Hepatocyte (in vitro differentiated cells): Measurements from ENCODE around the gene FAM221B. TPM values are rescaled to one million over a fixed set of nuclear protein-coding genes. Genes with fewer than 3 reads are reported as not detected.

Experiments
- DNase-seq: peaks from one replicate; pipeline ENCODE4 v3.0.0-alpha.2; 2016; ENCODE audit warnings: low spot score
- H2AFZ ChIP-seq: fragments of 200-600 bp; sonication (generic); 2 replicates; pipeline ENCODE4 v1.6.0; 2016; ENCODE audit warnings: antibody characterized with exemption, mild to moderate bottlenecking
- H3K27ac ChIP-seq: fragments of 200-600 bp; sonication (generic); 2 replicates; pipeline ENCODE4 v1.5.1; 2016; ENCODE audit warnings: mild to moderate bottlenecking
- H3K27me3 ChIP-seq: fragments of 200-600 bp; sonication (generic); 2 replicates; pipeline ENCODE4 v1.6.1; 2016
- H3K36me3 ChIP-seq: fragments of 200-600 bp; sonication (generic); replicated peaks from 2 replicates; pipeline ENCODE4 v1.5.1; 2016; ENCODE audit warnings: low read depth; ENCODE audit not compliant: insufficient read depth
- H3K4me1 ChIP-seq: fragments of 200-600 bp; sonication (generic); 2 replicates; pipeline ENCODE4 v1.5.1; 2016; ENCODE audit warnings: mild to moderate bottlenecking, moderate library complexity; ENCODE audit not compliant: insufficient read depth
- H3K4me2 ChIP-seq: fragments of 200-600 bp; sonication (generic); 2 replicates; pipeline ENCODE4 v1.6.0; 2016
- H3K4me3 ChIP-seq: fragments of 200-600 bp; sonication (generic); 2 replicates; pipeline ENCODE4 v1.5.1; 2016; ENCODE audit warnings: mild to moderate bottlenecking
- H3K79me2 ChIP-seq: fragments of 200-600 bp; sonication (generic); 2 replicates; pipeline ENCODE4 v1.6.0; 2017; ENCODE audit warnings: mild to moderate bottlenecking
- H3K9me2 ChIP-seq: fragments of 200-600 bp; sonication (generic); replicated peaks from 2 replicates; pipeline ENCODE4 v1.6.0; 2017; ENCODE audit warnings: mild to moderate bottlenecking; ENCODE audit not compliant: insufficient read depth
- H3K9me3 ChIP-seq: fragments of 200-600 bp; sonication (generic); 2 replicates; pipeline ENCODE4 v1.5.1; 2016; ENCODE audit warnings: low read depth, mild to moderate bottlenecking
- H4K20me1 ChIP-seq: fragments of 200-600 bp; sonication (generic); 2 replicates; pipeline ENCODE4 v1.6.0; 2016; ENCODE audit warnings: mild to moderate bottlenecking; ENCODE audit not compliant: insufficient read depth, poor library complexity, severe bottlenecking
- EZH2 ChIP-seq: fragments of 200-600 bp; sonication (generic); IDR thresholded peaks from 2 replicates; pipeline ENCODE4 v1.6.1; 2016; ENCODE audit warnings: antibody characterized with exemption, mild to moderate bottlenecking, borderline replicate concordance
- EZH2phosphoT487 ChIP-seq: fragments of 200-600 bp; sonication (generic); IDR thresholded peaks from one replicate; pipeline ENCODE4 v1.6.1; 2018; ENCODE audit warnings: antibody characterized with exemption, mild to moderate bottlenecking, low read depth, moderate library complexity; ENCODE audit not compliant: unreplicated experiment, severe bottlenecking
- WGBS: methylation state at CpG from one replicate; pipeline ENCODE4 v1.1.6; 2016; ENCODE audit warnings: low lambda C conversion rate; ENCODE audit errors: missing lambda C conversion rate; 5-methylcytosine and 5-hydroxymethylcytosine counted together
- polyA plus RNA-seq: library from polyadenylated mRNA; unstranded; fragments of >200 nt; fragmentation: Nextera tagmentation; extraction: Ambion mirVana; gene quantifications from 2 replicates; pipeline ENCODE4 v1.2.1, GENCODE V29; 2016
- total RNA-seq: library from RNA; depleted of rRNA; stranded (reverse); fragments of >200 nt; gene quantifications from 2 replicates; pipeline ENCODE4 v1.2.3, GENCODE V29; 2014
- TF ChIP-seq, protein P1 (sequence below): fragments of 200-600 bp; sonication (generic); IDR thresholded peaks from 2 replicates; pipeline ENCODE4 v1.5.1; 2016; ENCODE audit warnings: antibody characterized with exemption, mild to moderate bottlenecking; ENCODE audit not compliant: poor library complexity

FAM221B gene
- total and polyA plus RNA-seq, 2 experiments from 2014 or later = not detected

GRCh38 chr9:35861161-35861897, 32.8 kb upstream of the FAM221B start:
- no peaks in the 10 kb centered on the region for H4K20me1 ChIP-seq
- 73% methylated on average over 12 of the region's 12 CpGs for WGBS
- no peaks in the 10 kb centered on the region for H3K4me1 ChIP-seq
- H3K27ac ChIP-seq = no peak overlapping the region
- no peak overlapping the region for H3K4me2 ChIP-seq
- H3K4me3 ChIP-seq = no peak overlapping the region
- H3K79me2 ChIP-seq = no peaks in the 10 kb centered on the region
- no peaks in the 10 kb centered on the region for H3K9me2 ChIP-seq
- DNase-seq = no peak
- no peaks in the 10 kb centered on the region for H3K9me3 ChIP-seq
- H3K27me3 ChIP-seq = peaks cover 4% of the 10 kb centered on the region
- TF ChIP-seq, protein P1, sequence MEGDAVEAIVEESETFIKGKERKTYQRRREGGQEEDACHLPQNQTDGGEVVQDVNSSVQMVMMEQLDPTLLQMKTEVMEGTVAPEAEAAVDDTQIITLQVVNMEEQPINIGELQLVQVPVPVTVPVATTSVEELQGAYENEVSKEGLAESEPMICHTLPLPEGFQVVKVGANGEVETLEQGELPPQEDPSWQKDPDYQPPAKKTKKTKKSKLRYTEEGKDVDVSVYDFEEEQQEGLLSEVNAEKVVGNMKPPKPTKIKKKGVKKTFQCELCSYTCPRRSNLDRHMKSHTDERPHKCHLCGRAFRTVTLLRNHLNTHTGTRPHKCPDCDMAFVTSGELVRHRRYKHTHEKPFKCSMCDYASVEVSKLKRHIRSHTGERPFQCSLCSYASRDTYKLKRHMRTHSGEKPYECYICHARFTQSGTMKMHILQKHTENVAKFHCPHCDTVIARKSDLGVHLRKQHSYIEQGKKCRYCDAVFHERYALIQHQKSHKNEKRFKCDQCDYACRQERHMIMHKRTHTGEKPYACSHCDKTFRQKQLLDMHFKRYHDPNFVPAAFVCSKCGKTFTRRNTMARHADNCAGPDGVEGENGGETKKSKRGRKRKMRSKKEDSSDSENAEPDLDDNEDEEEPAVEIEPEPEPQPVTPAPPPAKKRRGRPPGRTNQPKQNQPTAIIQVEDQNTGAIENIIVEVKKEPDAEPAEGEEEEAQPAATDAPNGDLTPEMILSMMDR = no peak
- TF ChIP-seq EZH2 = no peak
- no peak for TF ChIP-seq EZH2phosphoT487
- H2AFZ ChIP-seq = no peak overlapping the region
- H3K36me3 ChIP-seq = no peaks in the 10 kb centered on the region

GRCh38 chr9:35859990-35860339, 31.4 kb upstream of the FAM221B start:
- Histone ChIP-seq H4K20me1 (no peaks in the 10 kb centered on the region), H3K27ac (no peak overlapping the region), H3K79me2 (no peaks in the 10 kb centered on the region), H3K4me2 (no peak overlapping the region), H3K36me3 (no peaks in the 10 kb centered on the region), H3K4me3 (no peak overlapping the region), H2AFZ (no peak overlapping the region), H3K27me3 (peaks cover 4% of the 10 kb centered on the region), H3K9me3 (no peaks in the 10 kb centered on the region), H3K9me2 (no peaks in the 10 kb centered on the region), H3K4me1 (no peaks in the 10 kb centered on the region)
- no peak for DNase-seq
- no peak for TF ChIP-seq EZH2phosphoT487
- no peak for TF ChIP-seq EZH2
- TF ChIP-seq, protein P1 = no peak
- WGBS = 74% methylated on average over 3 of the region's 3 CpGs

- H4K20me1 ChIP-seq = no peaks in the 10 kb centered on the region
- peaks cover 4% of the 10 kb centered on the region for H3K27me3 ChIP-seq
- H3K4me1 ChIP-seq = no peaks in the 10 kb centered on the region
- no peak overlapping the region for H3K4me2 ChIP-seq
- H3K79me2 ChIP-seq = no peaks in the 10 kb centered on the region
- no peak for DNase-seq
- no peaks in the 10 kb centered on the region for H3K9me2 ChIP-seq
- no peaks in the 10 kb centered on the region for H3K9me3 ChIP-seq
- no peak overlapping the region for H3K4me3 ChIP-seq
- H3K36me3 ChIP-seq = no peaks in the 10 kb centered on the region
- no peak overlapping the region for H2AFZ ChIP-seq
- WGBS = 85% methylated on average over 16 of the region's 16 CpGs
- H3K27ac ChIP-seq = no peak overlapping the region
- TF ChIP-seq, protein P1 = no peak
- TF ChIP-seq EZH2 = no peak
- TF ChIP-seq EZH2phosphoT487 = no peak
Observed at GRCh38 chr9:35859310-35859989, 30.9 kb upstream of the FAM221B start.
